Measurements from ENCODE around the gene KIFC3.

Gene KIFC3

DNA sequence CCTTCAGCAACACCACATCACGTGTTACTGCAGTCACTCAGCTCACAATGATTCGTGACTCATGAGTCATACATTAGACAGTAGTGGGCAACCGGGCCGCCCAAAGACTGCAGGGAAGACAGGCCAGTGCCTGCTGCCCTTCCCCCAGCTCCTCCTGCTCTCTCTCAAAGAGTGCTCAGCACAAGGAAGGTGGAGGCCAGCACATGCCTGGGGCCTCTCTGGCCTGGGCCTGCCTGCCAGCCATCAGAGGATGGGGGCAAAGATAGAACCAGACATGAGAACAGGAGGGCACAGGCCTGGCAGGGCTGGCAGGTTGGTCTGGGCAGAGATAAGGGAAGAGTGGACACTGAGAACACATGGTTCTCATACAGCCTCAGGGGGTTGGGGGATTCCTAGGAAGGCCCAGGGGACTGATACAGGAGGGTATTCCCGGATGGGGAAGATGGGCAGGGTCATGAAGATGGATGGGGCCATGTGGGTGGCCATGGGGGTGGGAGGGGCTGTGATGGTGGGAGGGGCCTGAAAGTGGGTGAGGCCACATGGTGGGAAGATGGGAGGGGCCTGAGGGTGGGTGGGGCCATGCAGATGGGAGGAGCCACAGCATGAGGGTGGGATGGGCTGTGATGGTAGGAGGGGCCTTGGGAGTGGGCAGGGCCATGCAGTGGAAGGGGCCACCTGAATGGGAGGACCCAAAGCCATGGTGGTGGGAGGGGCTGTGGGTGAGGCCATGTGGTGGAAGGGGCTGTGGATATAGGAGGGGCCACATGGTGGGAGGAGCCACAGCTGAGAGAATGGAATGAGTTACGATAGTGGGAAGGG, 37.7 kb downstream of the KIFC3 start:
- no peak for FAIRE-seq

DNA sequence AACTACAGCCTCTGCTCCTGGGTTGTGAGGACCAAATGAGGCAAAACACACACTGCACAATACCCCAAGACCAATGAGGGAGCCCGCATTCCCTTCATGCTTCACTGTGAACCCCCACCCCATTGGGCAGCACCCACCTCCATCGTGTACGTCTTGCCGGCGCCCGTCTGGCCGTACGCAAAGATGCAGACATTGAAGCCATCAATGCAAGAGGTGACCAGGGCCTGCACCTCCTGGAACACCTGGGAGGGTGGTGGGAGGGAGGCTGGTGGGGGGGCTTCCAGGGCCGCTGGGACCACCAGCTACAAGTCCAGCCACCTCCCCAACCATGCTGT, 38.3 kb downstream of the KIFC3 start:
- FAIRE-seq: no peak

GRCh38 chr16:57763285-57764005, 38.8 kb downstream of the KIFC3 start:
- FAIRE-seq: no peak

DNA sequence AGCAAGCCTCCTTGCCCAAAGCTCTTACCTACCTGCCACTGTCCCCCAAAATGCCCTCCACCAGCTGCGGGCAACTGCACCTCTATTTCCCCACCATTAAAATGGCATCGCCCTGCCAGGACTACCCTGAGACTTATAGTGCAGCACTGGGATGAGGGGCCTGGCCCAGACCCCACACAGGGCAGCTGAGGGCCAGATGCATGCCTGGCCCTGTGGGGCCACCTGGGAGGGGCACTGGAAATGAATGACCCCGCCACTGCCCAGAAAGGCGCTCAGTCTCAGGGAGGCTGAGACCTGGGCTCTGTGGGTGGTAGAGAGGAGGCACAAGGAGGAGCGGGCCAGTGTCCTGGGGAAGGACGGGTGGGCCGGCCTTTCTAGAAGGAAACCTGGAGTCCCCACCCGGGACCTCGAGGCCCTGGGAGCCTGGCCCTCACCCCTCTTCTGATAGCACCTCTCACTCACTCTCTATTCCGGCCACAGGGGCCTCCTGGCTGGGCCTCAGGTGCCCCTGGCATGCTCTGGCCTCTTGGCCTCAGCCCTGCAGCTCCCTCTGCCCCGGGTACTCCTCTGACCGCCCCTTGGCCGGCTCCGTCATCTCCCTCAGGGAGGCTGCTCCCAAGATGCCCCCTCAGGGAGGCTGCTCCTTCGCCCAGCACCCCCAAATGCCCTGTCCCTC, 39.8 kb downstream of the KIFC3 start:
- FAIRE-seq: no peak

DNA sequence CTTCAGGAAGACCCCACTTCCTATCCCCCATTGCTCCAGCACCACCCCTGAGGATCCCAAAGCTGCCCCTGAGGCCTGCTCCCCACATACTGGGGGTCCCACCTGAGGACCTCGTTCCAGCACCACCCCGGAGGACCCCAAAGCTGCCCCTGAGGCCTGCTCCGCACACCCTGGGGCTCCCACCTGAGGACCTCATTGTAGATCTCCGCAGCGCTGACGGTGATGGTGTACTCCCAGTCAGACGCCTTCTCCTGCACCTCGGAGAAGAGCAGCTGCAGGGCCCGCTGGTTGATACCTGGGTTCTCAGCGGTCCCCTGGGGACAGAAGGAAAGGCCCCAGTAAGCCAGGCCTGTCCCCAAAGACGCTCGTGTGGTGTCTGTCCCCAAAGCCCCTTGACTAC, 40.3 kb downstream of the KIFC3 start:
- no peak for FAIRE-seq

GRCh38 chr16:57761301-57761700, 41.0 kb downstream of the KIFC3 start:
- no peak for FAIRE-seq

- FAIRE-seq: no peak
Observed at GRCh38 chr16:57760357-57761160, 41.7 kb downstream of the KIFC3 start.

GRCh38 chr16:57759541-57760356, 42.5 kb downstream of the KIFC3 start:
- no peak for FAIRE-seq

- no peak for FAIRE-seq
Observed at GRCh38 chr16:57759131-57759530, 43.2 kb downstream of the KIFC3 start.

DNA sequence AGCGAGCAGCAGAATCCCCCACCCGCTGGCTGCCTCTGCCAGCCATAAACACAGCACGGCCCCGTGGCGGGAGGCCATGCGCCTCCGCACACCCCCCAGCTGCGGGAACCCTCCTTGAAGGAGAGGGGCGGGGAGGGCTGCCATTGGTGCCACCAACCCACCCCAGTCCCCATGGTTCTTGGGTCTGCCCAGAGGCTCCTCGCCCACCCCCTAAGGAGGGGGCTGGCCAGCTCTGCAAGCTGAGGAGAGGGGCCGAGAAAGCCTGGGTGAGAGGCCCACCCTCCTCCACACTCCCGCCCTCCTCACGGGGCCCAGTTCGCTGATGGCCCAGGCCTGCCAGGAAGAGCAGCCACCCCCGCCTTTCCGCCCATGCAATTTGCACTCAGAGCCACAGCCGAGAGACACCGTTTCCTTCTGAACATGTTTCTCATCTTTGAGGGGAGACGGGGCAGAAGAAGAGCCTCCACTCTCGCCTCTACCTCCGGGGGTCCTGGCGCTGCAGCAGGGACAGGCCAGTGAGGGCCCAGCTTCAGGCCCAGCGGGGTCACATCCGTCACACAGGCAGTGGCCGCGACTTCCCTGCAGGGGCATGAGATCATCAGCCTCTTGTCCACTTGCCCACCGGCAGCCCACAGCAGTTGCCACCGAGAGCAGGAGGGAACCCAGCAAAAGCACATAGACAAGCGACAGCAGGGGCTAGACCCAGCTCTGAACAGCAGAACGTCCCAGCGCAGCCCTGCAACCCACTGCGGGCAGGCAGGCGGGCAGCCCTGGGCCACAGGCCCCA, 43.8 kb downstream of the KIFC3 start:
- FAIRE-seq: no peak

GRCh38 chr16:57757883-57758282, 44.4 kb downstream of the KIFC3 start:
- no peak for FAIRE-seq

DNA sequence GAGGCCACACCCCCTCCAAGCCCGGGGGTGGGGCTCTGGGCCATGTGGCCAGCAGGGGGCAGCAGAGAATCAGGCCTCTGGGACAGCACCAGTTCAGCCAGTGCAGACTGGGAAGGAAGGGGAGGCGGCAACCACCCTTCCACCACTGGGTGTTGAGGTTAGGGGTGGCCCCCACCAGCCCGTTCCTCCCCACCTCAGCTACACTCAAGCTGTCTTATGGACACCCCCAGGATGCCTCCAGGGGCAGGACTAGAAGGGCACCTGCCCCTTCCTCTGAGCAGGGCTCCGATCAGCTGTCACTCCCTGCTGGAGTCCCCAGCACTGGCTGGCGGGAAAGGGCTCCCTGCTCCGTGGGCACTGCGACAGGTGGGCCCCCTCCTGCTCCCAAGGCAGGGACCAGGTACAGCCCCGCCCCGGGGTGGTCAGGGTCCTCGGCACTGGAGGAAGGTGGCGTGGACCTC, 44.9 kb downstream of the KIFC3 start:
- no peak for FAIRE-seq

DNA sequence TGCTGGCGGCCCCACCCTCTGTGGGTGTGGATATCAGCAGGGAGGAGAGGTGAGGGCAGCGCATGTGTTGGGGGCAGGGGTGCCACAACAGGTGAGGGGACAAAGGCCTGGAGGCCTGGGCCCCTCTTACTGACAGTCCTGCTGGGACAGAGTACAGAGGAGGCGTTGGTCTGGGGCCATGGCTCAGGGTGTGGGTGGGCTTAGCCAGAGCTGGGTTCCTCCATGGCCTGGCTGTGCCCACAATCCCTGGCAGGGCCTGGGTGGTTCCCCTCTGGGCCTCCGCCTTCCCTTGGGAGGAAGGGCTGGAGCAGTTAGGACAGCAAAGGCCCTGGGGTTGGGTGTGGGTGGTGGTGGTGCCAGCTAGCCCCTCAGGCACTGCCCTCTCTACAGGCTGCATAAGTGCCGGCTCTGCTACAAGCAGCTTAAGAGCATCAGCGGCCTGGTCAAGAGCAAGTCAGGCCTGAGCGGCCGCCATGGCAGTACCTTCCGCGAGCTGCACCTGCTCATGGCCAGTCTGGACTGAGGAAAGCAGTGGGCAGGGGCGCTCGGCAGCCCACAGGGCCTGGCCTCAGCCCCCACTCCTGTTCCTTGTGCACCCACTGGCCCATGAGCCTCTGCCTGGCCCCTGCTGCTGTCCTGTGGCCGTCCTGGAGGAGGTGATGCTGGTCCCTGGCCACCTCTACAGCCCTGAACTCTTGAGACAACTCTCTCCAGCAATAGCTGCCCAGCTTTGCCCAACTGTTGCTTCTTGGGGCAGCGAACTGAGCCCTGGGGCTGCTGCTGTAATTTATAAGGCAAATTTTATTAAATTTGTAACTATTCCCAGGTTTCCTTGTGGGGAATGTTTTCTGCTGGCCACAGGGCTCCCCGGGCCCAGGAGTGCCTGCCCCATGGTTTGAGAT, 45.6 kb downstream of the KIFC3 start:
- FAIRE-seq: no peak

- FAIRE-seq: no peak
Observed at GRCh38 chr16:57755726-57756423, 46.4 kb downstream of the KIFC3 start.

DNA sequence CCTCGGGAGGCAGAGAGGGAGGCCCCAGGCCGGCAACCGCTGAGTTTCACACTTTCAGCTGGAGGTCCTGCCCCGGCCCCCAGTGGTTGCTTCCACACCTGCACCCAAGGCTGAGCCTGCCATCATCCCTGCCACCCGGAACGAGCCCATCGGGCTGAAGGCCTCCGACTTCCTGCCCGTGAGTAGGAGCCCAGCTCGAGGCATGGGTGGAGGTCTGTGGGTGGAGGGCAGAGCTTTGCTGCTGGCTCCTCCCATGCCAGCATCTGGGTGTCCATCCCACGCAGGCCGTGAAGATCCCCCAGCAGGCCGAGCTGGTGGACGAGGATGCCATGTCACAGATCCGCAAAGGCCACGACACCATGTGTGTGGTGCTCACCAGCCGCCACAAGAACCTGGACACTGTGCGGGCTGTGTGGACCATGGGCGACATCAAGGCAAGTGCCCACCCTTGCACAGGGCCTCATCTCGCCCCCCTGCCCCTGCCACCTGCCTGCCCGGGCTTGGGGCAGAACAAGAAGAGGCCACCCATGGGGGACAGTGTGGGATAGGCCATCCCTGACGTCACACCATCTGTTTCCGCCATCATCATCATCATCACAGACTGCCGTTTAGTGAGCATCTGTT, 47.1 kb downstream of the KIFC3 start:
- no peak for FAIRE-seq

DNA sequence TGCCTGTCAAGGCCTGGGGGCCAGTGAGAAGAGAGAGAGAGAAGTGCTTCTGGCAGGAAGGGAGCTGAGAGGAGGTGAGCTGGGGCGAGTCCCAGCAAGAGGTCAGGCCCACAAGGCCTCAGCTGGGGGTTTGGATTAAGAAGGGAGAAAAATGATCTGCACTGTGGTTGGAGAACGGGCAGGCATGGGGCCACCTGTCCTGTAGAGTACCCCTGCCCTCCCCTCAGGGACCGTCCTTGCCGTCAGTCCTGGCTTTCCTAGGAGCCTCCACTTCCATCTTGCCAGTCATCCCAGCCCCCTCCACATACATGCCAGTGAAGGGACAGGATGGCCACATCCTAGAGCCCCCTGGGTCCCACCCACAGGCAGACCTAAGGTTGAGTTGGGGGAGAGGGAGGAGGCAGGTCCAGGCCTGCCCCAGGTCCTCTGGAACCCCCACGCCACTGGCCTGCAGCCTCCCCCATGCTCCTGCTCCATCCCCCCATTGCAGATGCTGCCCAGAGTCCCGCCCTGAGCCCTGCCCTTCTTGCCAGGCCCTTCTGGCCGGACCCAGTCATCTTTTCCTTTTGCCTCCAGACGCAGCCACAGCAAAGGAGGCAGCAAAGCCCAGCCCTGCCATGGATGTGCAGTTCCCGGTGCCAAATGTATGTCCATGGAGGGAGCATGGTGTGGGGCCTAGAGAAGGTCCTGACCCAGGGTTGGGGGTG, 47.8 kb downstream of the KIFC3 start:
- FAIRE-seq: no peak

GRCh38 chr16:57753448-57754353, 48.6 kb downstream of the KIFC3 start:
- no peak for FAIRE-seq
